ENCODE results near the gene IGDCC3.

Gene IGDCC3

DNA sequence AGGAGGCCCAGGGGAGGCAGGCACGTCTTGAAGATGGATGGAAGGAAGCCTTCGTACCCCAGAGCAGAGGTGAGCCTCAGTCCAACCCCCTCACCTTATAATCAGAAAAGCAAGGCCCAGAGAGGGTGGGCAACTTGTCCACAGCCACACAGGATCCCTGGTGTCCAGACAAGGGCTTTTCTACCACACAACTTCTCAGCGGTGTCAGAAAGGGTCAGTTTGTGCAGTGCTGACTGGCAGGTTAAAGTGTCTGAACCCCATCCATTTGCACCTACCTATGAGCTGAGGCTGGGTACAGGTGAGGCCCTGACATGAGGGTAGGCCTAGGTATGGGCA lies 8.6 kb downstream of the IGDCC3 start:
- H3K27ac ChIP-seq, result no peak overlapping the region
- TF ChIP-seq, protein P1, sequence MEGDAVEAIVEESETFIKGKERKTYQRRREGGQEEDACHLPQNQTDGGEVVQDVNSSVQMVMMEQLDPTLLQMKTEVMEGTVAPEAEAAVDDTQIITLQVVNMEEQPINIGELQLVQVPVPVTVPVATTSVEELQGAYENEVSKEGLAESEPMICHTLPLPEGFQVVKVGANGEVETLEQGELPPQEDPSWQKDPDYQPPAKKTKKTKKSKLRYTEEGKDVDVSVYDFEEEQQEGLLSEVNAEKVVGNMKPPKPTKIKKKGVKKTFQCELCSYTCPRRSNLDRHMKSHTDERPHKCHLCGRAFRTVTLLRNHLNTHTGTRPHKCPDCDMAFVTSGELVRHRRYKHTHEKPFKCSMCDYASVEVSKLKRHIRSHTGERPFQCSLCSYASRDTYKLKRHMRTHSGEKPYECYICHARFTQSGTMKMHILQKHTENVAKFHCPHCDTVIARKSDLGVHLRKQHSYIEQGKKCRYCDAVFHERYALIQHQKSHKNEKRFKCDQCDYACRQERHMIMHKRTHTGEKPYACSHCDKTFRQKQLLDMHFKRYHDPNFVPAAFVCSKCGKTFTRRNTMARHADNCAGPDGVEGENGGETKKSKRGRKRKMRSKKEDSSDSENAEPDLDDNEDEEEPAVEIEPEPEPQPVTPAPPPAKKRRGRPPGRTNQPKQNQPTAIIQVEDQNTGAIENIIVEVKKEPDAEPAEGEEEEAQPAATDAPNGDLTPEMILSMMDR (IDR thresholded peaks at IDR 0.05), result no peak
- TF ChIP-seq ZFX (IDR thresholded peaks at IDR 0.05; ENCODE audit: borderline replicate concordance), result no peak

DNA sequence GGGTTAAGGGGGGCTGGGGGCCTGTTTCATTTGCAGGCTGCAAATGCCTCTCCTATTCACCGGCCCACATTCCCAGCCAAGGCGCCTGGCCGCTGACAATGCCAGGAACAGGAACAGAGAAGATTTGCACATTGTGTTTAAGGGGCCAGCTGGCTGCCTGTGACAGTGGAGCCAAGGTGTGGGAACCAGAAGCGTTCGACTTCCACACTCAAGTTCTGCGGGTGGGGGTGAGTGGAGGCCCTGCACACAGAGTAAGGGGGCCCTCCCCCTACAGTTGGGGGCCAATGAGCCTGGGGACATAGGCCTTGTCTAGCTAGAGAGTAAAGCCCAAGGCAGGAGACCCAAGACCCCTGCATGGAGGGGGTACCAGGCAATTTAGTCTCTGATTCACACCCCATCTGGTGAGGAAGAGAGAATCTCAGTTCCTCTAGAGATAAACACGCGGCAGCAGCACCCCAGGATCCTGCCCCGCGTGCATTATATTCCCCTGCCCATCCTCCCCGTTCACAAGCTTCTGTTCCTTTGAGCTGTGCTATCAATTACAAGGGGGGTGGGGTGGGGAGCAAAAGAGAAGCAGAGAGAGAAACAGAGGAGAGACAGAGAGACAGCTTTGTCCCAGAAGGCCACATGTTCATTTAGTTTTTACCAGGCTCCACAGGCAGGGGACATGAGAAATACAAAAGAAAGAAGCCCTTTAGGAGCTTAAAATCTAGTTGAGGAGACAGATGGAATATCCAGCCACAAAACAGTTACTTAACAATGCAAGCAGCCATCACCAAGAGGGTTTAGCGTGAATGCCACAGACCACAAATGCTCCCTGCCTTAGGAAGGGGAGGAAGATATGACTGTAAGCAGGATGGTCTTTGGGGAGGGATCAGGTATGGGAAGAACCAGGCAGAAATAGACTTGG lies 9.2 kb downstream of the IGDCC3 start:
- TF ChIP-seq, protein P1 (IDR thresholded peaks at IDR 0.05), result no peak
- no peak for TF ChIP-seq ZFX (IDR thresholded peaks at IDR 0.05; ENCODE audit: borderline replicate concordance)
- H3K27ac ChIP-seq, result no peak overlapping the region

DNA sequence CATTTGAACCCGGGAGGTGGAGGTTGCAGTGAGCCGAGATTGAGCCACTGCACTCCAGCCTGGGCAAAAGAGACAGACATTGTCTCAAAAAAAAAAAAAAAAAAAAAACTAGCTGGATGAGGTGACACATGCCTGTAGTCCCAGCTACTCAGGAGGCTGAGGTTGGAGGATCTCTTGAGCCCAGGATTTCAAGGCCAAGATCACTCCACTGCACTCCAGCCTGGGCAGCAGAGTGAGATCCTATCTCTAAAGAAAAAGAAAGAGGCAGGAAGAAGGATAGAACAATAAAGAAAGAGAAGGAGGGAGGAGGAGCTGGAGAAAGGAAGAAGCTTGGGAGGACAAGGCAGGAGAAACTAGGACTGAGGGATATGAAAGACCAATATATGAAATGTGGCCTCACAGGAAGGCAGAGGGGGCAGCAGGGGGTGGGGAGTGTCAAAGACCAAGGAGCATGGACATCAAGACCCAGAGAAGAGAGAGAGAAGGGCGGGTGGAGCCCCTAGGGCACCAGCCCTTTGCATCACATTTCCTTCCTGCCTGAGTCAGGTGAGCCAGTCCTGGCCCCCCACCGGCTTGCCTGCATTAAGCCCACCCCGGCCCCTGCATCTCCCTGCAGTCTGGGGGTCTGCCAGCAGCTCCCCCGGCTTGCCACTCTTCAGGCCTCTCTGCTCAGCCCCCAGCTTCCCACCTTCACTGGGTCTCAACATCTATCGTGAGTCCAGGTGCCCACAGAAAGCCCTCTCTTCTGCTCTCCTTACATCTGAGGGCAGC lies 11.5 kb downstream of the IGDCC3 start:
- no peak overlapping the region for H3K27ac ChIP-seq
- no peak for TF ChIP-seq ZFX (IDR thresholded peaks at IDR 0.05; ENCODE audit: borderline replicate concordance)
- TF ChIP-seq, protein P1 (IDR thresholded peaks at IDR 0.05), result no peak

DNA sequence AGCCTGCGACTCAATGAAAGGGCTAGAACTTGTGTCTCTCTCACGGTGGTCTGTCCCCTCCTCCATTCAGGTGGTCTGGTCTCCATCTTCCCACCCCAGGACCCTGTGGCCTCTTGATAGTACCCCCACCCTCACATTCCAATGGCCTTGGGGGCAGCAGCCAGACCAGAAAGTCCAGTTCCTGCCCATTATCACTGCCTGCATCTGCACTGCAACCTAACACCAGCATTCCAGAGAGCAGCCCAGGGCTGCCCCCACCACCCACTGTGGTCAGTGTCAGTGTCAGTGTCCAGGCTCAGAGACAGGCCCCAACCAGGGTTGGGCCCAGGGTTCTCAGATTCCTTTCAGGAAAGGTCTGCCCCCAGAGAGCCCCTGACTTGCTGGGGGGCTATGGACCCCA lies 12.6 kb downstream of the IGDCC3 start:
- H3K27ac ChIP-seq, result no peak overlapping the region
- TF ChIP-seq, protein P1 (IDR thresholded peaks at IDR 0.05), result no peak

DNA sequence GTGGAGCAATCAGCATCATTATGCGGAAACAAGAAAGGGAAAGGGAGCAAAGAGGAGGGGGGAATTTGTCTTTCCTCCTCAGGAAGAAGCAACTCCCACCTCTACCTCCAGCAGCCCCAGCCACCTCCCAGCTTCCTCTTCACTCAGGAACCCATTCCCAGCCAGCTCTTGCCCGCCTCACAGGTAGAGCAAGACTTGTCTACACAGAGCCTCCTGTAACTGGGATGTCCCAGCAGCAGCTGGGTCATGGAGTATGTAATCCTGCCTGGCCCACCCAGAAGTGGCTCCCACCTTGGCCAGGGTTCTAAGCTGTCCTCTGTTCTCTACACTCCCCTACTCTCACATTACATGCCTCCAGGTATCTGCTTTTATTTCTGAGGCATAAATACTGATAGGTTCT lies 14.0 kb downstream of the IGDCC3 start:
- TF ChIP-seq, protein P1 (IDR thresholded peaks at IDR 0.05), result no peak
- no peak for TF ChIP-seq ZFX (IDR thresholded peaks at IDR 0.05; ENCODE audit: borderline replicate concordance)
- no peak overlapping the region for H3K27ac ChIP-seq

DNA sequence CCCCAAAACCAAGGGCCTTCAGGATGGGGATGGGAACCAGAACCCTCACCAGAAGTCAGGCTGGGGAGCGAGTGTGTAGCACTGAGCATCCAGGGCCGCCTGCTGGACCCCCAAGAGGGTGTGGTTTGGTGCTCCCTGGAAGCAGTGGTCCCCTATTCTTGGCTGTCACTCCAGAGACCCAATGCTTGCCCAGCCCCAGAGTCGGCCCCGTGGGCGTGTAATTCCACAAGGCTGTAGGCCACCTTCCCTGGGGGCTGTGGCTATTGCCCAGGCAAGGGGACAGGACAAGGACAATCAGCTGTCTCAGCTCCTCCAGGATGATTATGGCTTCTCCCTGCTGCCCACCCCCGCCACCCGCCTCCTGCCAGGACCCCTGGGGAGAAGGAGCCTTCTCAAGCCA lies 14.5 kb downstream of the IGDCC3 start:
- TF ChIP-seq, protein P1 (IDR thresholded peaks at IDR 0.05), result no peak
- TF ChIP-seq ZFX (IDR thresholded peaks at IDR 0.05; ENCODE audit: borderline replicate concordance), result no peak
- H3K27ac ChIP-seq, result no peak overlapping the region

DNA sequence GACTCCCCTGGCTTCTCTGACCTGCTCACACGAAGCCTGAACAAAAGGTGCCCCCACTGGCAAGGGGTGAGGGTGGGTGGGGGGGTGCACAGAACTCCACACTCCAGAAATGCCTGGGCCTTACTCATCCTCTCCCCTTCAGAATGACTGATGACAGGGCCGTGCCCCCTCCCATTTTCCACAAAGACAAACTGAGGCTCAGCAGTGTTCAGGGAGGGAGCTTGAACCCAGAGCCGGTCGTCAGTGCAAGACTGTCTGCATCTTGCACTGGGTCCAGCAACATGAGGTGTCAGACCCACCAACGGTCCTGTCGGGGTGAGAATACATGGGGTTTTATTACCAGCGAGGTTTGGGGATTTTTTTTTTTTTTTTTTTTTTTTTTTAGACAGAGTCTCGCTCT lies 15.3 kb downstream of the IGDCC3 start:
- no peak overlapping the region for H3K27ac ChIP-seq
- TF ChIP-seq, protein P1 (IDR thresholded peaks at IDR 0.05), result no peak
- TF ChIP-seq ZFX (IDR thresholded peaks at IDR 0.05; ENCODE audit: borderline replicate concordance), result no peak

Measured in 22Rv1 (cell line).